Body of pancreas (tissue), 4 donors: ENCODE results near the gene SYPL1. TPM values are rescaled to one million over a fixed set of nuclear protein-coding genes. Genes with fewer than 3 reads are reported as not detected.

ENCODE experiments used
- ATAC-seq: fragments of 150-250 bp; one replicate; pipeline ENCODE4 v1.9.1; 2016
- DNase-seq, 4 donors: peaks; one replicate each; pipeline ENCODE4 v3.0.0-alpha.2; 2019
- H3K27ac ChIP-seq, 4 donors: fragments of 200-600 bp; sonication (generic); 1 replicate in 3 of 4; 2 replicates in 1 of 4; pipeline versions ENCODE4 v1.5.1 to v1.6.1; 2016 to 2019; ENCODE audit warnings: mild to moderate bottlenecking in 1 of 4, mixed read lengths in 1 of 4, moderate library complexity in 1 of 4
- H3K27me3 ChIP-seq, 2 donors: fragments of 200-600 bp; sonication (generic); one replicate each; pipeline ENCODE4 v1.6.0; 2016; ENCODE audit warnings: mild to moderate bottlenecking in 1 of 2
- H3K36me3 ChIP-seq, 2 donors: fragments of 200-600 bp; sonication (generic); replicated peaks in 1 of 2; 2 replicates each; pipeline ENCODE4 v1.5.1; 2016; ENCODE audit warnings: low read depth in 2 of 2; ENCODE audit not compliant: insufficient read depth in 1 of 2
- H3K4me1 ChIP-seq: fragments of 200-600 bp; sonication (generic); one replicate; pipeline ENCODE4 v1.6.0; 2016
- H3K4me3 ChIP-seq, 2 donors: fragments of 200-600 bp; sonication (generic); 1 replicate in 1 of 2; 2 replicates in 1 of 2; pipeline ENCODE4 v1.5.1; 2016 to 2019
- H3K9me3 ChIP-seq, 3 donors: fragments of 200-600 bp; sonication (generic); 1 replicate in 2 of 3; 2 replicates in 1 of 3; pipeline ENCODE4 v1.5.1; 2016
- POLR2A ChIP-seq, 3 donors: fragments of 450-650 bp; IDR thresholded peaks; one replicate each; pipeline ENCODE4 v1.6.1; 2016; ENCODE audit warnings: antibody characterized with exemption in 3 of 3, mild to moderate bottlenecking in 2 of 3
- WGBS, 2 donors: methylation state at CpG; one replicate each; pipeline ENCODE4 v1.1.5; 2017; 5-methylcytosine and 5-hydroxymethylcytosine counted together
- intact Hi-C: fragments of 100-400 bp; cut with DNase I; formaldehyde crosslinking; loops from one replicate; pipeline ENCODE4 v1.15.1; 2023
- total RNA-seq, 2 donors: library from RNA; depleted of rRNA; stranded (reverse); fragments of >200 nt; gene quantifications; one replicate each; pipeline ENCODE4 v1.1.0, GENCODE V29; 2016
- TF ChIP-seq, protein P1 (sequence below), 7 experiments: fragments of 450-650 bp in 4 of 7; fragments of 200-600 bp in 3 of 7; sonication (generic) in 3 of 7; IDR thresholded peaks; one replicate each; pipeline ENCODE4 v1.5.1; 2016 to 2019; ENCODE audit warnings: antibody characterized with exemption in 7 of 7

The SYPL1 gene
- total RNA-seq, 2 donors from 2014 or later, result 35.6 to 44.1 TPM

DNA sequence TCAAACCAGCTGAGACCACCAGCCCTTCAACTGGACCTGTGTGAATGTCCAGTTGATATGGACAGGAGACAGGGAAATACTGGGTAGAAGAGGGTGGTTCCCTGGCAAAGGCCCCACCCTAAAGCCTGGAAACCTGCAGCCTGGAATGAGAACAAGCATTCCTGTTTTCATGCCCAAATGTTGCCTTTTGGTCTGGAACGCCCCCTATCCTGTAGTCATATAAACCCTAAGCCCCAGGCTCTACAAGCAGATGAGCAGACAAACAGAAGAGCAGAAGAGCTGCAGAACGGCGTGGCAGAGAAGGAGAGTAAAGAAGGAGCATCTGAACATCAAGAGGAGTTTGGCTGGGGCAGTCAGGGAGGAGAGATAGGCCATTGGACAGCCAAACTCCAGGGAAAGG lies 38.4 kb downstream of the SYPL1 start:
- WGBS, 2 donors, result 82 to 94% methylated on average over 3 of the region's 3 CpGs
- ATAC-seq (no peak), DNase-seq (no peak)
- Histone ChIP-seq H3K4me1 (peaks cover 36% of the 10 kb centered on the region), H3K4me3 (no peak overlapping the region), H3K27ac (no peak overlapping the region), H3K36me3 (no peaks in the 10 kb centered on the region), H3K27me3 (no peaks in the 10 kb centered on the region), H3K9me3 (no peaks in the 10 kb centered on the region)
- no peak for TF ChIP-seq POLR2A (IDR thresholded peaks at IDR 0.05)
- TF ChIP-seq, protein P1, sequence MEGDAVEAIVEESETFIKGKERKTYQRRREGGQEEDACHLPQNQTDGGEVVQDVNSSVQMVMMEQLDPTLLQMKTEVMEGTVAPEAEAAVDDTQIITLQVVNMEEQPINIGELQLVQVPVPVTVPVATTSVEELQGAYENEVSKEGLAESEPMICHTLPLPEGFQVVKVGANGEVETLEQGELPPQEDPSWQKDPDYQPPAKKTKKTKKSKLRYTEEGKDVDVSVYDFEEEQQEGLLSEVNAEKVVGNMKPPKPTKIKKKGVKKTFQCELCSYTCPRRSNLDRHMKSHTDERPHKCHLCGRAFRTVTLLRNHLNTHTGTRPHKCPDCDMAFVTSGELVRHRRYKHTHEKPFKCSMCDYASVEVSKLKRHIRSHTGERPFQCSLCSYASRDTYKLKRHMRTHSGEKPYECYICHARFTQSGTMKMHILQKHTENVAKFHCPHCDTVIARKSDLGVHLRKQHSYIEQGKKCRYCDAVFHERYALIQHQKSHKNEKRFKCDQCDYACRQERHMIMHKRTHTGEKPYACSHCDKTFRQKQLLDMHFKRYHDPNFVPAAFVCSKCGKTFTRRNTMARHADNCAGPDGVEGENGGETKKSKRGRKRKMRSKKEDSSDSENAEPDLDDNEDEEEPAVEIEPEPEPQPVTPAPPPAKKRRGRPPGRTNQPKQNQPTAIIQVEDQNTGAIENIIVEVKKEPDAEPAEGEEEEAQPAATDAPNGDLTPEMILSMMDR (IDR thresholded peaks at IDR 0.05), result no peak
- intact Hi-C loops, result no loop called here

DNA sequence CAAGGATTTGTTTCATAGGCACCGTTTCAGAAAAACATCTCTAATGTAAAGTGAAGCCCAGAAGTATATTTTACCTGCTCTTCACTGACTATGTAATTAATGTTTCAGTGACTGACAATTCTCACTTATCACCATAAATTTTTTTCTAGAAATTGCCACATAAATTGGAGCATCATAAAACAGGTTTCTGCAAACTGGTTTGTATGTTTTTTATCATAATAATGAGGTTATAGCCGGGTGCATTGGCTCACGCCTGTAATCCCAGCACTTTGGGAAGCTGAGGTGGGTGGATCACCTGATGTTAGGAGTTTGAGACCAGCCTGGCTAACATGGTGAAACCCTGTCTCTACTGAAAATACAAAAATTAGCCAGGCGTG lies 39.4 kb downstream of the SYPL1 start:
- intact Hi-C loops, result no loop called here

GRCh38 chr7:106071999-106072714 lies 40.0 kb downstream of the SYPL1 start:
- intact Hi-C loops, result no loop called here
- peak; percentile 56 for ATAC-seq
- Histone ChIP-seq H3K4me3 (no peak overlapping the region), H3K36me3 (no peaks in the 10 kb centered on the region), H3K27me3 (no peaks in the 10 kb centered on the region), H3K27ac (peak overlapping the region in 3 of 4 donors; percentile 38 to 81 (median 77)), H3K9me3 (no peaks in the 10 kb centered on the region), H3K4me1 (peaks cover 36% of the 10 kb centered on the region)
- DNase-seq, result peak; percentile 62 to 84 (median 72)
- WGBS, 2 donors, result 14 to 18% methylated on average over 9 of the region's 9 CpGs
- no peak for TF ChIP-seq POLR2A (IDR thresholded peaks at IDR 0.05)
- TF ChIP-seq, protein P1 (IDR thresholded peaks at IDR 0.05), result no peak

More for the DNA sequence above, 39.4 kb downstream of the SYPL1 start:
- no peak overlapping the region for H3K4me3 ChIP-seq
- ATAC-seq, result no peak
- H3K36me3 ChIP-seq, result no peaks in the 10 kb centered on the region
- no peaks in the 10 kb centered on the region for H3K27me3 ChIP-seq
- H3K9me3 ChIP-seq, result no peaks in the 10 kb centered on the region
- peaks cover 36% of the 10 kb centered on the region for H3K4me1 ChIP-seq
- 61 to 68% methylated on average over 4 of the region's 4 CpGs for WGBS, 2 donors
- DNase-seq, result no peak
- TF ChIP-seq, protein P1 (IDR thresholded peaks at IDR 0.05), result no peak
- TF ChIP-seq POLR2A (IDR thresholded peaks at IDR 0.05), result no peak
- peak overlapping the region in 3 of 4 donors; percentile 38 to 81 (median 77) for H3K27ac ChIP-seq

DNA sequence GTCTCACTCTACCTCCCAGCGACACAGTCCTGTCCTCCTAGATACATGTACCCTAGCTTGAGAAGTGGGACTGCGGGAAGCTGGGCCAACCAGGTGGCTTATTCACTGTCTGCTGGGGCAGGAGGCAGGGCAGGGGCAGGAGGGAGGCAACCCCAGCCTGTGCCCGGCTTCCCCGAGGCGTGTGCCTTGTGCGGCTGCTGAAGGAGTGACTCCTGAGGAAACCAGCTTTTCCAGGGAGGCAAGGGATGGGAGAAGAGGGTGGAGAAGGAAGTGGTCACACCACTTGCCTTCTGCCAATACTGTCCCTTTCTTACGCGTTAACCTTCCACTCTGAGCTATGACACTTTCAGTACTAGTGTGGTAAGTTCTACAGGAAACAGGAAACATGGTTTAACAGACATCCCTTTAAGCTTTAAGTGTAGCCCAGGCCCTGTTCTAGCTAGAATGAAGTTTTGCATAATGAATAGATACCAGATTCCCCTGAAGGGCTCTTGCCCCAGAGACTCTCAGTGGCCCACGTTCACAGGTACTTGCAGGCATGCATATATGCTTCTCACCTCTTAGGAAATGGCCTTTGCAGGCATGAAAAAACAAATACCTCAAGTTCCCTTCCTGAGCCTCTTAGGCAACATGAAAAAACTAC lies 40.6 kb downstream of the SYPL1 start:
- peak in 1 of 3 donors; percentile 13 for TF ChIP-seq POLR2A (IDR thresholded peaks at IDR 0.05)
- TF ChIP-seq, protein P1 (IDR thresholded peaks at IDR 0.05), result no peak
- WGBS, 2 donors, result 56 to 70% methylated on average over 9 of the region's 9 CpGs
- Histone ChIP-seq H3K9me3 (no peaks in the 10 kb centered on the region), H3K27me3 (no peaks in the 10 kb centered on the region), H3K27ac (peak overlapping the region; percentile 33 to 81 (median 58)), H3K36me3 (no peaks in the 10 kb centered on the region), H3K4me3 (no peak overlapping the region), H3K4me1 (peaks cover 36% of the 10 kb centered on the region)
- DNase-seq (peak in 1 of 4 donors; percentile 22), ATAC-seq (peak; percentile 39)
- intact Hi-C loops, result no loop called here
